ENCODE results near the gene PTPRT. TPM values are rescaled to one million over a fixed set of nuclear protein-coding genes. Genes with fewer than 3 reads are reported as not detected.

PTPRT gene
- total and polyA plus RNA-seq, 12 donors = 0.04 to 0.53 (median 0.22) TPM; not detected in 1

DNA sequence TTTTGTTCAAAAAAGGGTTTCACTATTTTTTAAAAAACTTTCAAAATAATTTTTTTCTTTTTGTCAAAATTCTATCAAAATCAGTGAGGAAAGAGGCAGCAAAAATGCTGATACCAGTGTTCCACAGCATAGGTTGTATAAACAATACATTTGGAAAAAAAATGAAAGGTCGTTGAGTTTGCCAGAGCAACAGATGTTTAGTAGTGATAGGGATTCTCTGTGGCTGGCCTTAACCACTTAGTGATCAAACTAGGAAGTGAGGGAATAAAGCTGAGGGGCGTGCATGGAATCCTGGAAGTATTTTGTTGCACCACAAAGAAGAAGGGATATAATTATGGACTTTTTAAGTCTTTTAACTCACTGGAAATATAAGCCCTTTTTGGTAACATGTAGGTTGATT, 1016.3 kb downstream of the PTPRT start:
- WGBS, 2 donors = 20 to 24% methylated on average over 2 of the region's 2 CpGs
- intact Hi-C loops (cut with DNase I) = no loop called here
- Histone ChIP-seq H3K27ac (no peak overlapping the region), H3K36me3 (no peaks in the 10 kb centered on the region), H3K4me1 (no peaks in the 10 kb centered on the region), H3K9me3 (no peaks in the 10 kb centered on the region), H3K27me3 (peaks cover 0 to 22% (median 0%) of the 10 kb centered on the region in 7 donors), H3K4me3 (no peak overlapping the region)
- TF ChIP-seq, protein P1, sequence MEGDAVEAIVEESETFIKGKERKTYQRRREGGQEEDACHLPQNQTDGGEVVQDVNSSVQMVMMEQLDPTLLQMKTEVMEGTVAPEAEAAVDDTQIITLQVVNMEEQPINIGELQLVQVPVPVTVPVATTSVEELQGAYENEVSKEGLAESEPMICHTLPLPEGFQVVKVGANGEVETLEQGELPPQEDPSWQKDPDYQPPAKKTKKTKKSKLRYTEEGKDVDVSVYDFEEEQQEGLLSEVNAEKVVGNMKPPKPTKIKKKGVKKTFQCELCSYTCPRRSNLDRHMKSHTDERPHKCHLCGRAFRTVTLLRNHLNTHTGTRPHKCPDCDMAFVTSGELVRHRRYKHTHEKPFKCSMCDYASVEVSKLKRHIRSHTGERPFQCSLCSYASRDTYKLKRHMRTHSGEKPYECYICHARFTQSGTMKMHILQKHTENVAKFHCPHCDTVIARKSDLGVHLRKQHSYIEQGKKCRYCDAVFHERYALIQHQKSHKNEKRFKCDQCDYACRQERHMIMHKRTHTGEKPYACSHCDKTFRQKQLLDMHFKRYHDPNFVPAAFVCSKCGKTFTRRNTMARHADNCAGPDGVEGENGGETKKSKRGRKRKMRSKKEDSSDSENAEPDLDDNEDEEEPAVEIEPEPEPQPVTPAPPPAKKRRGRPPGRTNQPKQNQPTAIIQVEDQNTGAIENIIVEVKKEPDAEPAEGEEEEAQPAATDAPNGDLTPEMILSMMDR (IDR thresholded peaks at IDR 0.05) = no peak
- DNase-seq = no peak
- no peak for ATAC-seq

DNA sequence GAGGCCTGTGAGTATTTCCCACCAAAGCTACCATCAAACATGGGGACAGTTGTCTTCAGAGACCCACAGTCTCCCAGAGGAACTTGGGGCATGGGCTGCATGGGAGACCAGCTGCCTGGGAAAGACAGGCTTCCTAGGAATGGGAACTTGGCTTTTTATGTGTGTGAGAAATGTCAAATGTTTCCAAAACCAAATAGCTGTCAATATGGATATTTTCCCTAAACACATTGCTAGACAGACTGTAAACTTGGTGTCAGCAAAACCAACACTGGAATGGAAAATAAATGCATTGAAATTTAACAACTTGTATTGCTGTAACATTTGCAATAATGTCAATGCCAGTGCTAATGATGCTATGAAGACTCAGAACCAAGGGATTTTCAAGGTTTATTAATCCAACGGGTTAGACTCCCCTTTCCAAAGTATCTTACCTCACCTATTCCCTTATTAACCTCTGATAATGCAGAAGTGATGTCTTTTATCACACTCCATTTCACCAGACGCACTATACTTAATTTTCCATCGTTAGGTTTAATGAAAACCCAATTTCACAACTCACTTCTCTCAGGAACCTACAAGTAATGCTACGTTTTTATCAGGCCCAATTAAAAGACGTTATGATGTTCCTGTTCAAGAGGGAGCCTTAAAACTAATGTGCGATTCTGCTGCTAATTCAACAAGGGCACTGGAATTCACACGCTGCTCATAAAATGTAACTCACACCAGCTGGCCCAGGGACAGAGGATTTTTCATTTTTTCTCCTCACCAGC, 1025.4 kb downstream of the PTPRT start:
- Histone ChIP-seq H3K27me3 (peaks cover 0 to 19% (median 0%) of the 10 kb centered on the region in 7 donors), H3K4me3 (no peak overlapping the region), H3K36me3 (no peaks in the 10 kb centered on the region), H3K4me1 (peaks cover 0 to 12% (median 0%) of the 10 kb centered on the region in 9 donors), H3K27ac (no peak overlapping the region), H3K9me3 (no peaks in the 10 kb centered on the region)
- WGBS, 2 donors = 72 to 75% methylated on average over 7 of the region's 7 CpGs
- intact Hi-C loops (cut with DNase I) = no loop called here
- ATAC-seq (no peak), DNase-seq (no peak)
- TF ChIP-seq, protein P1 (IDR thresholded peaks at IDR 0.05) = no peak

DNA sequence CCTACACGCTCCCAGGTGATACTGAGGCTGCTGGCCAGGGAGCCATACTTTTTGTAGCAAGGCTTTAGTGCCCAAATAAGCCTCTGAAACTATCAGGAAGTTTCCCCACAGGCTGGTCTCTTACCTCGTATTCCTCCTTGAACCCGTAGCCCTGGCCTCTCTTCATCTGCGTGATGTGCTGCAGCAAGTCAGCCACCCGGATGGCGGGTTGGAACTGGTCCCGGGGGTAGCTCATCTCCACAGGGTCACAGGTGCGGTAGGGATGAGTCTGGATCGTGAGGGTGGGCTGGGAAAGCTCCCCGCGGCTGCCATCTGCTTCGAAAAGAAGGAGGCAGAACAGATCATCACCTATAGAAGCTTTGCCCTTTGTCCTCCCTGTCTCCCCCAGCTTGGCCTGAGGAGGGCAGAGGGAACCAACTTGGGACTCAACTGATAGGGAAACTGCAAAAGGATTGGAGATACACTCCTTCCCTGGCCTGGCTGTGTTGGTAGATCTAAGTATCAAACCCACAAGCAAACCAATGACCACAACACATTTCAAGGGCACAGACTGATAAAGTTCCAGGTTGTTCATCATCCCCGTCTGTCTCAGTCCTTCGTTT, 1028.4 kb downstream of the PTPRT start:
- Histone ChIP-seq H3K4me1 (peaks cover 0 to 12% (median 0%) of the 10 kb centered on the region in 9 donors), H3K27ac (no peak overlapping the region), H3K4me3 (no peak overlapping the region), H3K36me3 (no peaks in the 10 kb centered on the region), H3K27me3 (peaks cover 0 to 14% (median 0%) of the 10 kb centered on the region in 7 donors), H3K9me3 (no peaks in the 10 kb centered on the region)
- intact Hi-C loops (cut with DNase I) = no loop called here
- TF ChIP-seq, protein P1 (IDR thresholded peaks at IDR 0.05) = no peak
- 82 to 87% methylated on average over 14 of the region's 14 CpGs for WGBS, 2 donors
- no peak for ATAC-seq
- DNase-seq = no peak

DNA sequence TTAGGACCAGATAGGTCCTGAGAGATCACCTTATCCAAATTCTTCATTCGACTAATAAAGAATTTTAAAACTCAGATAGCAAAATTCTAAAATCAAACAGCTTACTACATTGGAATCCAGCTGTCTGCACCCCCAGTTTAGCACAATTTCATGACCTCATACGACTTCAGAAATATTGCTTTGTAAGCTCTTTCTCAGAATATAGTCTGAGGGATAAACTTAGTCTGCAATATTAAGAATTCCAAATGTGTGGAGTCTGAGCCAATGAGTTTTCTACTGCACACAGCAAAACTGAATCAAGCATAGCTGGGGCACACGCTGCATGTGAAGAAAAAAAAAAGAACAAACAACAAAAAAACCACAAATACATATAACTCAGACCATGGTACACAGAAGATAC, 1029.9 kb downstream of the PTPRT start:
- 41 to 45% methylated on average over 3 of the region's 3 CpGs for WGBS, 2 donors
- Histone ChIP-seq H3K27ac (no peak overlapping the region), H3K36me3 (no peaks in the 10 kb centered on the region), H3K4me1 (peaks cover 0 to 12% (median 0%) of the 10 kb centered on the region in 9 donors), H3K4me3 (no peak overlapping the region), H3K9me3 (no peaks in the 10 kb centered on the region), H3K27me3 (peaks cover 0 to 7% (median 0%) of the 10 kb centered on the region in 7 donors)
- intact Hi-C loops (cut with DNase I) = no loop called here
- ATAC-seq (no peak), DNase-seq (no peak)
- TF ChIP-seq, protein P1 (IDR thresholded peaks at IDR 0.05) = no peak

All from heart right ventricle (tissue), 16 donors.